Body of pancreas (tissue), 4 donors: ENCODE results near the gene ARID1B. TPM values are rescaled to one million over a fixed set of nuclear protein-coding genes. Genes with fewer than 3 reads are reported as not detected.

Experiments
- ATAC-seq: fragments of 150-250 bp; one replicate; pipeline ENCODE4 v1.9.1; 2016
- DNase-seq, 4 donors: peaks; one replicate each; pipeline ENCODE4 v3.0.0-alpha.2; 2019
- H3K27ac ChIP-seq, 4 donors: fragments of 200-600 bp; sonication (generic); 1 replicate in 3 of 4; 2 replicates in 1 of 4; pipeline versions ENCODE4 v1.5.1 to v1.6.1; 2016 to 2019; ENCODE audit warnings: mild to moderate bottlenecking in 1 of 4, mixed read lengths in 1 of 4, moderate library complexity in 1 of 4
- H3K27me3 ChIP-seq, 2 donors: fragments of 200-600 bp; sonication (generic); one replicate each; pipeline ENCODE4 v1.6.0; 2016; ENCODE audit warnings: mild to moderate bottlenecking in 1 of 2
- H3K36me3 ChIP-seq, 2 donors: fragments of 200-600 bp; sonication (generic); replicated peaks in 1 of 2; 2 replicates each; pipeline ENCODE4 v1.5.1; 2016; ENCODE audit warnings: low read depth in 2 of 2; ENCODE audit not compliant: insufficient read depth in 1 of 2
- H3K4me1 ChIP-seq: fragments of 200-600 bp; sonication (generic); one replicate; pipeline ENCODE4 v1.6.0; 2016
- H3K4me3 ChIP-seq, 2 donors: fragments of 200-600 bp; sonication (generic); 1 replicate in 1 of 2; 2 replicates in 1 of 2; pipeline ENCODE4 v1.5.1; 2016 to 2019
- H3K9me3 ChIP-seq, 3 donors: fragments of 200-600 bp; sonication (generic); 1 replicate in 2 of 3; 2 replicates in 1 of 3; pipeline ENCODE4 v1.5.1; 2016
- CTCF ChIP-seq, 7 experiments: fragments of 450-650 bp in 4 of 7; fragments of 200-600 bp in 3 of 7; sonication (generic) in 3 of 7; IDR thresholded peaks; one replicate each; pipeline ENCODE4 v1.5.1; 2016 to 2019; ENCODE audit warnings: antibody characterized with exemption in 7 of 7
- POLR2A ChIP-seq, 3 donors: fragments of 450-650 bp; IDR thresholded peaks; one replicate each; pipeline ENCODE4 v1.6.1; 2016; ENCODE audit warnings: antibody characterized with exemption in 3 of 3, mild to moderate bottlenecking in 2 of 3
- WGBS, 2 donors: methylation state at CpG; one replicate each; pipeline ENCODE4 v1.1.5; 2017; 5-methylcytosine and 5-hydroxymethylcytosine counted together
- intact Hi-C: fragments of 100-400 bp; cut with DNase I; formaldehyde crosslinking; loops from one replicate; pipeline ENCODE4 v1.15.1; 2023
- total RNA-seq, 2 donors: library from RNA; depleted of rRNA; stranded (reverse); fragments of >200 nt; gene quantifications; one replicate each; pipeline ENCODE4 v1.1.0, GENCODE V29; 2016

ARID1B gene
- total RNA-seq, 2 donors from 2014 or later, result 71.5 to 85.1 TPM

- H3K36me3 ChIP-seq, result no peaks in the 10 kb centered on the region
- H3K27me3 ChIP-seq, result no peaks in the 10 kb centered on the region
- WGBS, 2 donors, result 34 to 48% methylated on average over 4 of the region's 4 CpGs
- DNase-seq (no peak), ATAC-seq (no peak)
- no peaks in the 10 kb centered on the region for H3K9me3 ChIP-seq
- H3K4me3 ChIP-seq, result no peak overlapping the region
- H3K27ac ChIP-seq, result no peak overlapping the region
- peaks cover 36% of the 10 kb centered on the region for H3K4me1 ChIP-seq
- TF ChIP-seq POLR2A (IDR thresholded peaks at IDR 0.05), result no peak
- peak in 4 of 7 experiments; percentile 4 to 43 (median 16) for TF ChIP-seq CTCF (IDR thresholded peaks at IDR 0.05)
- intact Hi-C loops, result no loop called here
These were observed 296.4 kb downstream of the ARID1B start for GRCh38 chr6:157073596-157073995.

- ATAC-seq (no peak), DNase-seq (no peak)
- no peaks in the 10 kb centered on the region for H3K9me3 ChIP-seq
- TF ChIP-seq POLR2A (IDR thresholded peaks at IDR 0.05) (no peak), CTCF (IDR thresholded peaks at IDR 0.05) (no peak)
- intact Hi-C loops, result no loop called here
- 77 to 96% methylated on average over 1 of the region's 1 CpG for WGBS, 2 donors
- H3K4me1 ChIP-seq, result peaks cover 38% of the 10 kb centered on the region
- no peak overlapping the region for H3K4me3 ChIP-seq
- no peaks in the 10 kb centered on the region for H3K36me3 ChIP-seq
- H3K27ac ChIP-seq, result no peak overlapping the region
- H3K27me3 ChIP-seq, result no peaks in the 10 kb centered on the region
These were observed 297.8 kb downstream of the ARID1B start for GRCh38 chr6:157074969-157075368.

GRCh38 chr6:157075549-157076450 lies 298.6 kb downstream of the ARID1B start:
- Histone ChIP-seq H3K27ac (no peak overlapping the region), H3K4me3 (no peak overlapping the region), H3K27me3 (no peaks in the 10 kb centered on the region), H3K36me3 (no peaks in the 10 kb centered on the region), H3K4me1 (peaks cover 36% of the 10 kb centered on the region), H3K9me3 (no peaks in the 10 kb centered on the region)
- DNase-seq (no peak), ATAC-seq (no peak)
- TF ChIP-seq CTCF (IDR thresholded peaks at IDR 0.05), result no peak
- no peak for TF ChIP-seq POLR2A (IDR thresholded peaks at IDR 0.05)
- 92 to 95% methylated on average over 8 of the region's 8 CpGs for WGBS, 2 donors
- intact Hi-C loops, result no loop called here

- no peak for ATAC-seq
- DNase-seq, result no peak
- Histone ChIP-seq H3K4me1 (peaks cover 34% of the 10 kb centered on the region), H3K27ac (no peak overlapping the region), H3K4me3 (no peak overlapping the region), H3K9me3 (no peaks in the 10 kb centered on the region), H3K27me3 (no peaks in the 10 kb centered on the region), H3K36me3 (no peaks in the 10 kb centered on the region)
- intact Hi-C loops, result no loop called here
- no peak for TF ChIP-seq CTCF (IDR thresholded peaks at IDR 0.05)
- no peak for TF ChIP-seq POLR2A (IDR thresholded peaks at IDR 0.05)
These were observed 299.3 kb downstream of the ARID1B start for GRCh38 chr6:157076451-157076822.

- H3K4me1 ChIP-seq, result peaks cover 34% of the 10 kb centered on the region
- ATAC-seq, result no peak
- H3K4me3 ChIP-seq, result no peak overlapping the region
- H3K27ac ChIP-seq, result no peak overlapping the region
- intact Hi-C loops, result no loop called here
- no peaks in the 10 kb centered on the region for H3K9me3 ChIP-seq
- WGBS, 2 donors, result 95 to 96% methylated on average over 7 of the region's 7 CpGs
- no peaks in the 10 kb centered on the region for H3K36me3 ChIP-seq
- DNase-seq, result no peak
- H3K27me3 ChIP-seq, result no peaks in the 10 kb centered on the region
- TF ChIP-seq CTCF (IDR thresholded peaks at IDR 0.05), result no peak
- TF ChIP-seq POLR2A (IDR thresholded peaks at IDR 0.05), result no peak
These were observed 300.1 kb downstream of the ARID1B start for GRCh38 chr6:157077251-157077650.
